GM12878 (cell line): ENCODE measurements around the gene YIF1B. TPM values are rescaled to one million over a fixed set of nuclear protein-coding genes. Genes with fewer than 3 reads are reported as not detected.

Experiments
- ATAC-seq: fragments of 200-7000 bp; cut with Tn5 transposase; 3 replicates; pipeline ENCODE4 v1.9.1; 2020; ENCODE audit warnings: mild to moderate bottlenecking, moderate library complexity
- BruUV-seq: library from RNA; stranded (reverse); fragments of 400-500 nt; replicated peaks from 2 replicates; lab custom pipeline; 2021; lab: Mats Ljungman, UMichigan
- CTCF ChIA-PET: fragments of 300-600 bp; sonication (Branson Sonifier 250); formaldehyde crosslinking; extraction: SDS; loops from one replicate; lab custom pipeline; 2021; ENCODE audit warnings: inconsistent platforms; lab: Yijun Ruan, JAX
- POLR2A ChIA-PET: fragments of 350-600 bp; formaldehyde crosslinking; extraction: SDS; loops from one replicate; lab custom pipeline; 2021; ENCODE audit warnings: inconsistent platforms; lab: Charles Lee
- RAD21 ChIA-PET: fragments of 300-600 bp; sonication (Branson Sonifier 250); formaldehyde crosslinking; loops from one replicate; lab custom pipeline; 2023; ENCODE audit warnings: antibody characterized with exemption; ENCODE audit not compliant: unreplicated experiment; lab: Charles Lee
- SMC1A ChIA-PET: fragments of 300-600 bp; sonication (Branson Sonifier 250); formaldehyde crosslinking; loops from one replicate; lab custom pipeline; 2023; ENCODE audit not compliant: unreplicated experiment, uncharacterized antibody; lab: Charles Lee
- DNase-seq: peaks from one replicate; pipeline ENCODE4 v3.0.0-alpha.2; 2011; ENCODE audit warnings: low read depth, low spot score
- FAIRE-seq: peaks from 3 replicates; lab custom pipeline; 2011; peaks lifted over from hg19 to GRCh38; lab: Jason Lieb, UNC
- H2AFZ ChIP-seq: 2 replicates; pipeline ENCODE4 v1.6.0; 2011; ENCODE audit warnings: low read depth, low read length, control low read depth; ENCODE audit not compliant: control insufficient read depth
- H3K27ac ChIP-seq: 2 replicates; pipeline ENCODE4 v1.5.1; 2011; ENCODE audit warnings: control low read depth; ENCODE audit not compliant: control insufficient read depth, insufficient read depth
- H3K27me3 ChIP-seq, 2 experiments: replicated peaks in 1 of 2; 2 replicates each; pipeline versions ENCODE4 v1.6.0 to v1.6.1; 2011; ENCODE audit warnings: low read length in 1 of 2; ENCODE audit not compliant: control insufficient read depth in 2 of 2, insufficient read depth in 2 of 2
- H3K36me3 ChIP-seq, 2 experiments: 2 replicates each; pipeline ENCODE4 v1.5.1; 2011; ENCODE audit warnings: low read length in 1 of 2; ENCODE audit not compliant: control insufficient read depth in 2 of 2, insufficient read depth in 2 of 2
- H3K4me1 ChIP-seq: 2 replicates; pipeline ENCODE4 v1.6.1; 2011; ENCODE audit warnings: mild to moderate bottlenecking, low read length, moderate library complexity, mixed read lengths; ENCODE audit not compliant: control insufficient read depth, insufficient read depth
- H3K4me2 ChIP-seq: 2 replicates; pipeline ENCODE4 v1.6.0; 2011; ENCODE audit warnings: control low read depth; ENCODE audit not compliant: control insufficient read depth, insufficient read depth
- H3K4me3 ChIP-seq: fragments of 200-600 bp; sonication (generic); 2 replicates; pipeline ENCODE4 v1.5.1; 2016
- H3K79me2 ChIP-seq: 2 replicates; pipeline ENCODE4 v1.6.0; 2011; ENCODE audit warnings: low read length; ENCODE audit not compliant: control insufficient read depth, insufficient read depth
- H3K9ac ChIP-seq: 2 replicates; pipeline ENCODE4 v1.8.0; 2011; ENCODE audit warnings: low read length, control low read depth, mixed read lengths; ENCODE audit not compliant: control insufficient read depth, insufficient read depth
- H3K9me3 ChIP-seq: replicated peaks from 3 replicates; pipeline ENCODE4 v1.5.1; 2011; ENCODE audit warnings: mild to moderate bottlenecking, low read length; ENCODE audit not compliant: control insufficient read depth, insufficient read depth
- H4K20me1 ChIP-seq: 2 replicates; pipeline ENCODE4 v1.6.0; 2011; ENCODE audit not compliant: control insufficient read depth, insufficient read depth
- ATF3 ChIP-seq: IDR thresholded peaks from 2 replicates; pipeline ENCODE4 v1.6.1; 2011; ENCODE audit warnings: low read depth, mild to moderate bottlenecking, low read length, moderate library complexity, borderline replicate concordance; ENCODE audit errors: extremely low read depth
- EGR1 ChIP-seq, 2 experiments: IDR thresholded peaks; 1 replicate in 1 of 2; 2 replicates in 1 of 2; pipeline ENCODE4 v1.6.1; 2011 to 2012; ENCODE audit warnings: low read depth in 2 of 2, low read length in 2 of 2, borderline replicate concordance in 1 of 2, mild to moderate bottlenecking in 1 of 2, moderate library complexity in 1 of 2
- IKZF2 ChIP-seq, 2 experiments: fragments of 450-650 bp; IDR thresholded peaks; 2 replicates each; pipeline ENCODE4 v1.6.1; 2017; ENCODE audit warnings: mild to moderate bottlenecking in 2 of 2, moderate library complexity in 2 of 2
- MYC ChIP-seq: IDR thresholded peaks from 2 replicates; pipeline ENCODE4 v1.6.1; 2011; ENCODE audit warnings: mild to moderate bottlenecking, low read length, moderate library complexity, inconsistent platforms; ENCODE audit not compliant: insufficient read depth, insufficient replicate concordance, insufficient read length, severe bottlenecking
- NFXL1 ChIP-seq: fragments of 450-650 bp; IDR thresholded peaks from 2 replicates; pipeline ENCODE4 v1.6.1; 2017; ENCODE audit warnings: antibody characterized with exemption, mild to moderate bottlenecking, borderline replicate concordance
- POLR2A ChIP-seq: IDR thresholded peaks from 2 replicates; pipeline ENCODE4 v1.6.1; 2011; ENCODE audit warnings: low read depth, mild to moderate bottlenecking, low read length
- POLR2AphosphoS2 ChIP-seq: IDR thresholded peaks from 2 replicates; pipeline ENCODE4 v1.6.1; 2011; ENCODE audit warnings: low read depth, mild to moderate bottlenecking, low read length, improper control_type of control experiment, moderate library complexity
- SRF ChIP-seq, 2 experiments: IDR thresholded peaks; 2 replicates each; pipeline ENCODE4 v1.6.1; 2011; ENCODE audit warnings: low read depth in 2 of 2, low read length in 2 of 2, mild to moderate bottlenecking in 1 of 2, moderate library complexity in 1 of 2
- TCF7 ChIP-seq: IDR thresholded peaks from 2 replicates; pipeline ENCODE4 v1.6.1; 2014; ENCODE audit warnings: antibody characterized with exemption, borderline replicate concordance
- ZBTB4 ChIP-seq: fragments of 450-650 bp; formaldehyde crosslinking; IDR thresholded peaks from 2 replicates; pipeline ENCODE4 v1.4.0; 2022; ENCODE audit warnings: mild to moderate bottlenecking, moderate library complexity
- ZNF274 ChIP-seq: IDR thresholded peaks from one replicate; pipeline ENCODE4 v1.8.0; 2011; ENCODE audit not compliant: insufficient read length, insufficient read depth
- WGBS: methylation state at CpG from one replicate; pipeline ENCODE4 v1.1.6; 2016; ENCODE audit warnings: low lambda C conversion rate; ENCODE audit not compliant: insufficient replicate concordance, insufficient coverage; ENCODE audit errors: missing lambda C conversion rate; 5-methylcytosine and 5-hydroxymethylcytosine counted together
- in situ Hi-C: fragments of 300-500 bp; cut with MboI; formaldehyde crosslinking; loops from 9 replicates; pipeline ENCODE4 v1.14.3; 2018; ENCODE audit warnings: mixed read lengths
- intact Hi-C: fragments of 100-400 bp; cut with micrococcal nuclease; formaldehyde crosslinking; loops from one replicate; pipeline ENCODE4 v1.14.2; 2022; ENCODE audit not compliant: unreplicated experiment
- polyA plus RNA-seq, 11 experiments: library from polyadenylated mRNA; depleted of rRNA in 4 of 11; unstranded in 6 of 11; stranded (reverse) in 5 of 11; fragments of >200 nt; fragmentation: Nextera tagmentation in 4 of 11; fragmentation: Illumina TruSeq in 1 of 11; extraction: Ambion mirVana in 4 of 11; extraction: Trizol in 1 of 11; gene quantifications; 1 replicate in 1 of 11; 2 replicates in 10 of 11; pipeline versions ENCODE4 v1.2.1 to v1.2.3, GENCODE V29; 2011 to 2016; ENCODE audit warnings: inconsistent platforms in 2 of 11, missing spikeins in 2 of 11, low read depth in 1 of 11
- total RNA-seq, 4 experiments: library from RNA; depleted of rRNA in 3 of 4; stranded (reverse); fragments of >200 nt in 3 of 4; fragmentation: Illumina TruSeq in 1 of 4; extraction: Trizol in 1 of 4; gene quantifications; 2 replicates each; pipeline versions ENCODE4 v1.2.1 to v1.2.3, GENCODE V29; 2013 to 2021

Gene YIF1B
- total and polyA plus RNA-seq, 10 of the 15 experiments (the other 5 are each of a cell fraction or from before 2014, with no cell fraction given) = 1.3 to 106 (median 53.5) TPM

- 56% methylated on average over 7 of the region's 7 CpGs for WGBS
- ChIA-PET POLR2A (no interaction called here), CTCF (interaction anchor here (0.6 to 0.7 kb wide), 2 partner anchors 38 to 801 kb away, joined by 3 read pairs; no protein-coding TSS in a partner anchor), RAD21 (no interaction called here), SMC1A (interaction anchor here (0.6 kb wide), 1 partner anchor 1438 kb away, joined by 3 read pairs; no protein-coding TSS in a partner anchor)
- intact Hi-C loops = no loop called here
- Histone ChIP-seq H3K4me1 (peaks cover 8% of the 10 kb centered on the region), H4K20me1 (no peaks in the 10 kb centered on the region), H3K36me3 (no peaks in the 10 kb centered on the region), H2AFZ (no peak overlapping the region), H3K9me3 (no peaks in the 10 kb centered on the region), H3K79me2 (no peaks in the 10 kb centered on the region), H3K4me3 (no peak overlapping the region), H3K27me3 (no peaks in the 10 kb centered on the region; a peak in 1 of 4 replicates), H3K27ac (no peak overlapping the region), H3K4me2 (no peak overlapping the region), H3K9ac (no peak overlapping the region)
- no peak for ATAC-seq
- no peak for TF ChIP-seq ZBTB4 (CRISPR knock-in tag)
- TF ChIP-seq IKZF2 (IDR thresholded peaks at IDR 0.05) = no peak
- TF ChIP-seq ZNF274 = no peak
- TF ChIP-seq EGR1 (IDR thresholded peaks at IDR 0.05; ENCODE audit: borderline replicate concordance in 1 of 2, low read depth in 2 of 2, low read length in 2 of 2) = 0 out of 3 replicates have a peak, but pooled peaks of 1 of the 2 experiments have one; percentile 9
- TF ChIP-seq MYC = no peak
- peak; percentile 48 to 92 for TF ChIP-seq SRF (IDR thresholded peaks at IDR 0.05; ENCODE audit: low read depth in 2 of 2, low read length in 2 of 2)
- no peak for TF ChIP-seq NFXL1
- TF ChIP-seq ATF3 = no peak
- no peak for TF ChIP-seq POLR2A
- TF ChIP-seq TCF7 = no peak
- TF ChIP-seq POLR2AphosphoS2 = no peak
- DNase-seq = no peak
- no peak for FAIRE-seq
- no TSS peak for BruUV-seq
- in situ Hi-C loops = no loop called here
These were observed 33.8 kb downstream of the YIF1B start for GRCh38 chr19:38281811-38282566.
